ENCODE results near the gene ITGAD.
A peak's percentile ranks its signal among the peaks of the same experiment; 100 is the strongest.
"Not testable (repeated sequence)": the region's sequence is repeated elsewhere in the genome, so short reads cannot be mapped to it uniquely, and the experiment has no call there.

ITGAD gene

DNA sequence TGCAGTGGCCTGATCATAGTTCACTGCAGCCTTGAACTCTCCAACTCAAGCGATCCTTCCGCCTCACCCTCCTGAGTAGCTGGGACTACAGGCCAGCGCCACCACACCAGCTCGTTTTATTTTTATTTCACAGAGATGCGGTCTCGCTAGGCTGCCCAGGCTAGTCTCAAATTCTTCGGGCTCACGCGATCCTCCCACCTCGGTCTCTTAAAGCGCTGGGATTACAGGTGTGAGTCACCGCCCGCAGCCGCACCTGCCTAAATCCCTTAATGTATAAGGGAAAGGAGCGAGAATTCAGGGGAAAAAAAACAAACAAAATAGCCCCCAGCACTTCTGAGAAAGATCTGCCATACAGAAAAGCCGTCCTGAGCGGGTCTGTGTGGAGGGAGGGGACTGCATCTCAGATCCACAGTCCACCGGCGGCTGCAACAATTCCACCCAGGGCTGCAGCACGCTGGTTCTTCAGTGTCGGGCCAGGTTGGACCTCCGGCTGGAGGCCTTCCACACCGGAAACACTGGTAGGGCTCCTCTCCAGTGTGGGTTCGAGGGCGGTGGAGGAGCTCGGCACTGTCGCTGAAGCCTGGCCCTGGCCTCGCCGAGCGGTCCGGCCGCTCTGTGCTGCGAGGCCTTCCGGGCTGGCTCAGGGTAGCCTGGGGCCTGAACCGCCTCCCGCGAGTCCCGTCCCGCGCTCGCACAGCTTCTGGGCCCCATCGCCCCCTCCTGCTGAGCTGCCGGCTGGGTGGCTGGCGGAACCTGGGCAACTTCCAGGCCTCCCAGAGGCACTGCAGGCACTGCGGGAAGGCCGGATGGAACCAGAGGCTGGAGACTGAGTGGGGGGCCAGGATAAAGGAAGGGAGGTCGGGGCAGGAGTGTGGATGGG lies 42.4 kb downstream of the ITGAD start:
- no peak for DNase-seq

DNA sequence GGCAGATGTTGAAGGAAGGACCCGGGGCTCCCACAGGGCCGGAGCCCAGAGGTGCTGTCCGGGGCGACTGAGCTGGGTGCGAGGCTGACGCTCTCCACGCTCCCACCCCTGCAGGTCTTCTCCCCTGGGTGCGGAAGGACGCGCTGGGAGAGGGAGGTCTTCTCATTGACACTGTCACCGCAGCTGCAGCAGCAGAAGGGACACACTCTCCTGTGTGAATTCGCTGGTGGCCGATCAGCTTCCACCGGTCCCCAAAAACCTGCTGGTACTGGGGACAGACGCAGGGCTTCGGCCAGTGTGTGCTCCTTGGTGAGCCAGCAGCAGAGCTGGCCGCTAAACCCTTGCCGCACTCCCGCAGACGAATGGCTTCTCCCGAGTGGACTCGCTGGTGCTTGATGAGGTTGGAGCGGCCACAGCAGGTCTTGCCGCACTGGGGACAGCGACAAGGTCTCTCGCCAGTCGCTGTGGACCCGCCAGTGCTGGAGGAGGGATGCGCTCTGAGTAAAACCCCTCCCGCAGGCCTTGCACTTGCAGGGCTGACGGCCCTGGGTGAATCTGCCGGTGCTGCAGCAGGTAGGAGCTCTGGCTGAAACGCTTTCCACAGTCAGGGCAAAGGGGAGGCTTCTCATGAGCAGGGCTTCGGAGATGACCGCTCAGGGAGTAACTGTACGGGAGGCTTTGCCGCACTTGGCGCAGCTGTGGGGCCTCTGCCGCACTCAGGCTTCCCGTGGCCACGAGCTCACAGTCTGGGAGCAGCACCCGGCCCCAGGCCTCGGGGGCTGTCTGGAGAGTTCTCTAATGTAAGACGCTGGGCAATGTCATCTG lies 43.3 kb downstream of the ITGAD start:
- DNase-seq = no peak

DNA sequence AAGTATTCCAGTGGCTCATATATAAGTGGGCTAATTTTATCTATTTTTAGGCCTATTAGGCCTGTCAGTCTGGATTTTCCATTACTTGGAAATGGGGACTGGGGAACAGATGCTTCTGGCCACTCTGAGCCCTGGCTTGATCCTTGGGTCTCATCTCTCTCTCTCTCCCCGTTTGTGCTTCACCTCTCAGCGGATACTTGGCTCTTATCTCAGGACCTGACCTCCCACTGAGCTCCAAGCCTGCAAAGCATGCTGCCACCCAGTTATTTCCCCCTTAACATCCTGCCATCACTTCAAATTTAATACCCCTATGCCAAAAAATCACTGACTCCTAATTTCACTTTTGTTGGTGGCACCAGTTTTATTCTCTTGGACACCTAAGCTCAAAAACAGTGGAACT lies 45.3 kb downstream of the ITGAD start:
- DNase-seq = no peak

DNA sequence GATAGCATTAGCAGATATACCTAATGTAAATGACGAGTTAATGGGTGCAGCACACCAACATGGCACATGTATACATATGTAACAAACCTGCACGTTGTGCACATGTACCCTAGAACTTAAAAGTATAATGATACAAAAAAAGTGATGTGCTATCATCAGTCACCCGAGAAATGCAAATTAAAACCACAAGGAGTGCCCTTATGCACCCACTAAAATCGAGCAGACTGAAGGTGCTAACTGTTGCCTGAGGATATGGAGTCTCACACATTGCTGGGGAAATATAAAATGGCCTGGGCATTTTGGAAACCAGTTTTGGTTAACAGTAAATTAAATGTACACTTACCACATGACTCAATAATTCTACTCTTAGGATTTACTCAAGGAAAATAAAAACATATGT lies 45.9 kb downstream of the ITGAD start:
- not testable (repeated sequence) for DNase-seq

DNA sequence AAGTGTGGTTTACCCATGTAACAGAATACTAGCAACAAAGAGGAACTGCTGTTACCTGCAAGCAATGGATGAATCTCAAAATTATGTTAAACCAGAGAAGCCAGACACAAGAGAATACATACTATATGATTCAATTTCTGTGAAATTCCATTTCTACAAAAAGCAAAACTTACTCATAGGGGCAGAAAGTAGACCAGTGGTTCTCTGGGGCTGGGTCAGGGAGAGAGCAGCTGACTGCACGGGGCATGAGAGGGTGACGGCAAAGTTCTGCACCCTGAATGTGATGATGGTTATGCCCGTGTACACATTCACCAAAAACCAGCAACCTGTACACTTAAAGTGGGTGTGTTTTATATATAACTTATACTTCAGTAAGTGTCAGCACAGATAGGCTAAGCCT lies 46.4 kb downstream of the ITGAD start:
- DNase-seq = no peak

DNA sequence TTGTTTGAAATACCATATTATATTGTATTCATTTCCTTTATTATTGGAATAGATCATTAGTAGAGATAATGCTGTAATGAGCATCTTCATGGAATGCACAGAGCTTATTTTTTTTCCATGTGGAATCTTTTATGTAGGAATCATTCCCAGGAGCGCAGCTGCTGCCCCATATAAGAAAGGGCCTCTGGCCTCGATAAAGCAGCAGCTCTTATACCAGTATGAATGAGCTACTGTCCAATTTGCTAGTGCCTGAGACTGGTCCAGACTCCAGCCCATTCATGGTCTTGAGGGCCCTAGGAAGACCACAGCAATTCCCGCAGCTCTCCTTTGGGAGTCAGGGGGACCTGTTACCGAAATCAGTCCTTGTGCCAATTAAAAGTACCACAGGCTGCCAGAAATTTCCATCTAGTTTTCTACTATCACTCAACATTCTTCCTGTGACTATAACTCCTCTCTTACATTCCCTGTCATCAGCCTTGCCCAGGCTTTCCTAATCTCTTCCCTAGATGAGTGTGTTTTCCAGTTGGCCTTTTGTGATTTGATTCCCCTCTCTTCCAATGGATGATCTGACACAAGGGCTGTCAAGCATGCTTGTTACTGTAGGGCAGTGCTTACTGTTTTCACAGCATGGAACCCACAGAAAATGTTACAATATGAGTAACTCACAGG lies 47.5 kb downstream of the ITGAD start:
- no peak for DNase-seq

DNA sequence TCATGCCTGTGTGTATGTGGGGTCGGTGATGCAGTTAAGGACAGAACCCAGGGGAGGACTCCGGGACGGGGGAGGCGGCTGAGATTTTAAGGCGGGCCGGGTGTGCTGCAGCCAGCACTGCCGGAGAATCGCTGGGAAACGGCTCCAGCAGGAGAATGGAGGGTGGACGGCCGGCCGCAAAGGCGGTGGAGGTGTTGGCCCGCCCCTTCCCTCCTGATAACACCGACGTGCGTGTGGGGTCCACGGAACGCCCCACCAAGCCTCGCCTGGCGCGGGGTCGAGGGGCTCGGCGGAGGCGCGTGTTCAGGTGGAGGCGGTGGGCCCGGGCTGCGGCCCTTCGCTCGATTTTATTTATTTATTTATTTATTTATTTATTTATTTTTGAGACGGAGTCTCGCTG lies 48.8 kb downstream of the ITGAD start:
- DNase-seq = no peak

DNA sequence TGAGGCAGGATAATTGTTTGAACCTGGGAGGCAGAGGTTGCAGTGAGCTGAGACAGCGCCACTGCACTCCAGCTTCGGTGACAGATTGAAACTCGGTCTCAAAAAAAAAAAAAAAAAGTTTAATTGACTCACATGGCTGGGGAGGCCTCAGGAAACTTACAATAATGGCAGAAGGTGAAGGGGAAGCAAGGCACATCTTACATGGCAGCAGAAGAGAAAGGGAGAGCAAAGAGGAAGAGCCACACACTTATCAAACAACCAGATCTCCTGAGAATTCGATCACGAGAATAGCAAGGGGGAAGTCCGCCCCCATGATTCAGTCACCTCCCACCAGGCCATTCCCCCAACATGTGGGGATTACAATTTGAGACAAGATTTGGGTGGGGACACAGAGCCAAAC lies 52.8 kb downstream of the ITGAD start:
- DNase-seq = not testable (repeated sequence)

DNA sequence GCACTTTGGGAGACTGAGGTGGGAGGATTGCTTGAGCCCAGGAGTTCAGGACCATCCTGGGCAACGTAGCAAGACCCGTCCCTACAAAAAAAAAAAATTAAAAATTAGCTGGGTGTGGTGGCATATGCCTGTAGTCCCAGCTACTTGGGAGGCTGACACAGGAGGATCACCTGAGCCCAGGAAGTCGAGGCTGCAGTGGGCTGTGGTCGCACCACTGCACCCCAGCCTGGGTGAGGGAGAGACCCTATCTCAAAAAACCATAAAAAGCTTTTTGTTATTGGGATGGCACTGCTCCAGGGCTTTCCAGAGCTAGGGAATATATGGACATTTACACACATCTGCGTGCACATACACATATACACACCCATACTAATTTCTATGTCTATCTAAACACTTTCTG lies 58.1 kb downstream of the ITGAD start:
- no peak for DNase-seq

DNA sequence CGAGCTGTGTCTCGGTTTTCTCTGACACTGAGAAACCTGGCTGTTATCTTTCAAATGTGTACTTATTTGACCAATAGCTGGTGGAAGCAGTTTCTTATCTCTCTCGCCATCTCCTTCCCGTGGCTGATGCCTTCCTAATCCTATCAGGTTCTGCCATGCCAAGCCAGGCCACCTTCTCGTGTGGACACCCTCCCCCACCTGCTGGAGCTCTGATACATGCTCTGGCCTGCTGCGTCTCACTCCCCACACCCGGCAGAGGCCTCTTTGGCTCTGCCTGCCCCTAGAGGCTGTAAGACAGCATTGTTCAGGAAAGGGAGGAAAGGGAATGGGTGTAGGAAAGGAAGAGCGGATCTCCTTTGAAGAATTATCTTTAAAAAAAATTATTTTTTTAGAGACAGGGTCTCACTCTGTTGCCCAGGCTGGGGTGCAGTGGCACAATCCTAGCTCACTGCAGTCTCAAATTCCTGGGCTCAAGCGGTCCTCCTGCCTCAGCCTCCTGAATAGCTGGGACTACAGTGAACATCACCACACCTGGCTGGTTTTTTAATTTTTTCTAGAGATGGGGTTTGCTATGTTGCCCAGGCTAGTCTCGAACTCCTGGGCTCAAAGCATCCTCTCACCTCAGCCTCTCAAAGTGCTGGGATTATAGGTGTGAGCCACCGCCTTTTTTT lies 58.7 kb downstream of the ITGAD start:
- DNase-seq = no peak

DNA sequence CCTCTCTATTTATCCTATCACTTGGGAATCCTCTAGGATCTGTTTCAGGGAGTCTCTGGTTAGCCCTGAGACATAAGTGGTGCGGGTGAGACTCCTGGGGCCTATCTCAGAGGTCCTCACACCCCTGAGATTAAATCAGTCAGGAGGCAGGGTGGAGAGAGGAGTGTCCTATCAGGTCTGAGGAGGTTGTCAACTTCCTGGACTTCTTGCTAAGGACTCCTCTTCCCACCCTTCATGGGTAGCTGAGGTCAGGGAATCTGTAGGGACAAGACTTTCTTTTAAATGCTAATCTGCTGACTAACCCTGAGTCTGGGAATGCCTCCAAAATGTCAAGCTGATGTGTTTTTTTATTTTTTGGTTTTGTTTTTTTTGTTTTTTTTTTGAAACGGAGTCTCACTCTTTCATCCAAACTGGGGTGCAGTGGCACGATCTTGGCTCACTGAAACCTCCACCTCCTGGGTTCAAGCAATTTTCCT lies 59.5 kb downstream of the ITGAD start:
- no peak for DNase-seq

DNA sequence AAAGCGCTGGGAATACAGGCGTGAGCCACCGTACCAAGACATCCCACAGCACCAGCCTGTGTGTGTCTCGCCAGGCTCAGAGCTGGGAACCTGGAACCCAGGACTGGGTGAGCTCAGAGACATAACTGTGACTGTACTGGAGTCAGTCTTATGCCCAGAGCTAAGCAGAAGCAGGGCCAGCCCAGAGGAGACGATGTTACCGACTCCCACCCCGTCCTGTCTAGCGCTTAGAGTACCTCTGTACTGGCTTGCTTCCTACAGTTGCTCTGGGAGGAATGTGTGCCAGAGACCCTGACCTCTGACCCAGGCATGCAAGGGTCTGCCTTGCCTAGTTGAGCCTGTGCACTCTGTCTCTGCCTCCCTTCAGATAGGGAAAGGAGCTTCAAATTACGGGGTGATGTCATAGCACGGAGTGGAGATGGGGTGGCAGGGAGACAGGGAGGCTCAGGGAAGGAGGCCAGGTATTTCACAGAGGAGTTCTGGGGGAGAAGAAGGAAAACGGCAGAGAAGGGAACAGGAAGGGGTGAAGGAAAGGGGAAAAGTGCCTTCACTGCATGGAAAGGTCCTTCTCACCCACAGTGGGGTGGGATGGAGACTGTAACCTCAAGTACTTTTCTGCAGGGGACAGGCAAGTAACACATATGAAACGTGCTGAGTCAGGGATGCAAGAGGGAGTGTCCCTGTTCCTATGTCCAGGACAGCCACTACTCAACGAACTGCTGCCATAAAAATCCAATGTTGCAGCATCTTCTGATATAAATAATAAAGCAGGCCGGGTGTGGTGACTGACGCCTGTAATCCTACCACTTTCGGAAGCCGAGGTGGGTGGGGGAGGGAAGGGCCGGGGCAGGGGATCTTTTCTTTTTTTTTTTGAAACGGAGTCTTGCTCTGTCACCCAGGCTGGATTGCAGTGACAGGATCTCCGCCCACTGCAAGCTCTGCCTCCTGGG lies 60.4 kb downstream of the ITGAD start:
- DNase-seq = peak in 1 of 2 donors; percentile 58

DNA sequence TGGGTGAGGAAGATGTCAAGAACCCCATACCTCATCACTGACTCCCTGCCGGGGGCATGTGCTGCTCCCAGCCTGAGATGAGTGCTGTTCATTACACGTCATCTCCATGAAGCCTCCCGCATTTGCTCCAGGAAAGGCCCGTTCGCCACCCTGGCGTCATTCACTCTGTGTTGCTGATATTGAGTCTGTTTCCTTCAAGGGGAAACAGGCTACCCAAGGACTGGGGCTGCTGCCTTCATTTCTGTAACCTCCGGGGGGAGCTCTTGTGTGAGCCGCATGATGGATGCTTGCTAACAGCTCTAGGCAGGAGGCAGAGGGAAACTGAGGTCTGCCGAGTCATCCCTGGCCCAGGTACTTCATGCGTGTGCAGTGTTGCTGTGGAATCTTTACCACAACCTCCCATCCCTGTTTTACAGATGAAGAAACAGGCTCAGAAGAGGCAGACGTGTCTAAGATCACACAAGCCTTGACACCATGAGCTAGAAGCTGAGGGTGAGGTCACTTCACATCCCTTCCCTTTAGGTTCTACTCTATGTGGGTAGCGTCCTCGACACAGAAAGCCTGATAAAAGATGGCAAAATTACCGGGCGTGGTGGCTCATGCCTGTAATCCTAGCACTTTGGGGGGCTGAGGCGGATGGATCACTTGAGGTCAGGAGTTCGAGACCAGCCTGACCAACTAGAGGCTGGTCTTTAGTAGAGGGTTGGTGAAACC lies 62.6 kb downstream of the ITGAD start:
- peak in 1 of 2 donors; percentile 46 for DNase-seq

DNA sequence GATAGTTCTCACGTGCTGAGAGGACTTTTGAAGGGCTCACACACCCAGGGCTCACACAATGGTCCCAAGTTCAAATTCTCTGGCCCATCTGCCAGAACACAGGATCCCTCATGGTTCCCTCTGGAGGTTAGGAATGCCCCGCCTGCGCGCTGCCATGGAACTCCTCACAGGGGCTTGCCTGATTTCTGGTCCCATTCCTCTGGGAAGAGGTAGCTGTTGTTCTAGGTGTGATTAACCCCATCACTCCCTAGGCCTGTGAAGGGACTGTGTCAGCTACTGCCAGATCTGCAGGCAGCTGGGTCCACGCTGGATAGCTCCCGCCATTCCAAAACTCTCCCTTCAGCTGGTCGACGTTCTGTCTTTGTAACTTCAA lies 63.8 kb downstream of the ITGAD start:
- no peak for DNase-seq

DNA sequence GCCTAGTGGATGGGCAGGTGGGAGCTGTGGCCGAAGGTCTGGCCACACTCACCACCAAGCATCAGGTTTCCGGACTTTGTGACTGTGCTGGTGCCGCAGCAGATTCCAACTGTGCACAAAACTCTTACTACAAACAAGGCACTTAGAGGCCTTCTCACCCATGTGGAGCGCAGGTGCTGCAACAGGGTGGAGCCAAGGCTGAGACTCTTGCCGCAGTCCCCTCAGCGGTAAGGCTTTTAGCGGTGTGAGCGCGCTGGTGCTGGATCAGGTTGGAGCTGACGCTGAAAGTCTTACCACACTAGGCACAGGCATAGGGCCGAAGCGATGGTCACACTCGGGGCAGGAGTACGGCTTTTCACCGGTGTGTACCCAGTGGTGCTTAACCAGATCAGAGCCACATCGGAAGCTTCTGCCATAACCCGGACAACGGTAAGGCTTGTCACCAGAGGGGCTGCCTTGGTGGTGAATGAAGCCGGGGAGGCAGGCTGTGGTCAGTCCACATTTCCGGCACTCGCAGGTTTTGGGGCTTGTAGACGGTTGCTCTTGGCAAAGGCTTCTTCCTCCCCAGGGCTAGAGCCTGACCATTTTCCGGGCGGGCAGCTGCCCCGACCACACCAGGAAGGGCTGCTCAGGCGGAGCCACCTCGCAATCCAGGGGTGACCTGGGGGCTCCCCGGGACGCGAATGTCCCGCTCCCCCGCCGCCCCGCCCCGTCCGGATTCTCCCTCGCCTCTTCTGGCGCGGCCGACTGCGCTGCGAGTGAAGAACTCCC lies 65.1 kb downstream of the ITGAD start:
- peak; percentile 50 to 71 for DNase-seq

DNA sequence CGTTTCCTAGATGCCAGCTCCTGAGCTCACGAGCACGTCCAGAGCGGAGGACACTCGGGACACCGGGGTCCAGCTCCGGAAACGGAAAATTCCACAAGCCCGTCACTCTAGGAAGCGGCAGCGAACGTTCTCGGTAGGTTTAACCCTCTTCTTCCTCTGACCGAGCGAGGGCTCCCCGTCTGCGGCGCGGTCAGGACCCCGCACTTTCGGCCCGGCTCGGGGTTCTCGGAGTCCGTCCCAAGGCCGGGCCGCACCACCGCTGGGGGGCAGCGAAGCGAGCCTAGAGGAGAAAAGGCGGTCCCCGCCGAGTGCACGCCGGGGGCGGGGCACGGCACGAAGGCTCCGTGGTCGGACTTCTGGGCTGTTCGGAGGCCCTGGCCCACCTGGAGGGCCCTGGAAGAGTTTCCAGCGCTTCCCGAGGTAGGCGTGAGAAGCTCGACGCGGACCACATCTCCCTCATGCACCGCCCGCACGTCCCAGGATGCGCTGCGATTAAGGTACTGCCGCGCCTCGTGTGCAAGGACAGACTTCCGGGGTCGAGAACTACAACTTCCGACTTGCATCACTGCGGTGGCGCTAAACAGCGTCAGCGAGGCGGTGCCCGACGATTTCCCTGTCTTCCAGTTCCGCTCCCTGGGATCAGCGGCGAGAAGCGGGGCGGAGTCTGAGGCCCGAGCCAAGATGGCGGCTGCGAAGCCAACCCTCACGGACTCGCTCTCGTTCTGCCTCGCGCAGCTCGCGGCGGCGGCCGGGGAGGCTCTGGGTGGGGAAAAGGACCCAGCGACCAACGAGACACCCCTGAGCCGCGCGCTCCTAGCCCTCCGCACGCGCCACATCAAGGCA lies 65.9 kb downstream of the ITGAD start, which contains the start of gene ARMC5:
TSS of gene ARMC5 (plus strand) at position 658 of the 843 bp plus-strand sequence. CDS start at position 682, 24 bp downstream.
- peak; percentile 98 for DNase-seq

DNA sequence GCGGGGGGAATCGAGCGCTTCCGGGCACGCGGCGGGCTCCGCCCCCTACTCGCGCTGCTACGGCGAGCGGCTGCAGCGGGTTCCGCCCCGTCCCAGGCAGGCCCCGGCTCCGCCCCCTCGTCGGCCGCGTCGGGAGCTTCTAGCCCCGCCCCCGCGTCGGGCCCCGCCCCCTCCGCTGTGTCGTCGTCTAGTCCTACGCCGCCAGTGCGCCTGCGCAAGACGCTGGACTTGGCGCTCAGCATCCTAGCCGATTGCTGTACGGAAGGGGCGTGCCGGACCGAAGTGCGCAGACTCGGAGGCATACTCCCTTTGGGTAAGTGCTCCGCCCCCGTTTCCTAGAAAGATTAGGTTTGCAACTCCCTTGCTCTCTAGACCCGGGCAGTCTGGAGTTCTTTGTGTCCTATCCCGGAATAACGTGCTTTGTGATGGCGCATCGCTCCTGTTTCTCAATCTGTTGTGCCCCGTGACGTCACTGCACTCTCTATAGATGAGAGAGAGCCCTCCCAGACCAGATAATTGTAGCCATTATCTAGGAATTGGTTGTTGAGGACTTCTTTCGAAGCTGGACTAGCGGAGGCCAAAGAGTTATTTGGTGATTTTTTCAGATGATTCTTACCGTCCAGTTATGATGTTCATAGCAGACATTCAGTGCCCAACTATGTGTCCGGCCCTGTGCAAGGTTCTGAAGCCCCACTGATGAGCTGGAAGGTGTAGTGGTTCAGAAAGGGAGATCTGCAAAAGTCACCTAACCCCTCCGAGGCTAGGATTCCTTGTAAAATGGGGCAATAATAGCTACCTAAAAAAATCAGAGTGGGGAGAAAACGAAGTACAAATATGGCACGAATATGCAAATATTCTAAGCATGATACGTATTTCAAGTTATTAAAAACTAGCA lies 66.8 kb downstream of the ITGAD start:
- peak; percentile 100 for DNase-seq

DNA sequence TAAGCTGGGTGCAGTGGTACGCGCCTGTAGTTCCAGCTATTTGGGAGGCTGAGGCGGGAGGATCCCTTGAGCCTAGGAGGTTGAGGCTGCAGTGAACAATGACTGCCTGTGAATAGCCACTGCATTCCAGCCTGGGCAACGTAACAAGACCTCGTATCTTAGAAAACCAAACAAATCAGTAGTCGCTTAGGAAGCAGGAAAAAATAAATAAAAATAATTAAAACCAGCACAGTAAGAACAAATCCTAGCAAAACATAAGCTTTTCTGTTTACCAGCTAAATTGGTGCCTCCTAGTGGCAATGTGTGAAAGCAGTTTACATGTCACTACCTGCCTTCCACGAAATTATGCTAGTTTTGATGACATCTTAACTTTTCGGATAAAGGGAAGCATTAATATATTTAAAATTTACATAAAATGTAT lies 67.5 kb downstream of the ITGAD start:
- DNase-seq = peak in 1 of 2 donors; percentile 72

Measured in CD4-positive, alpha-beta T cell treated with Interferon alpha-2 for 1 hour (primary cell).